GM18951 (cell line): ENCODE measurements around the gene FUBP3.

Experiments
- POLR2A ChIP-seq: IDR thresholded peaks from 4 replicates; pipeline ENCODE4 v1.6.1; 2011; ENCODE audit warnings: mild to moderate bottlenecking; ENCODE audit not compliant: insufficient read length, insufficient read depth; ENCODE audit errors: extremely low read depth
- in situ Hi-C: fragments of 300-500 bp; cut with MboI; formaldehyde crosslinking; loops from one replicate; pipeline ENCODE4 v1.12.0; 2022; ENCODE audit warnings: low sequenced_read_pairs, mixed read lengths, inconsistent platforms; ENCODE audit not compliant: unreplicated experiment

Gene FUBP3

GRCh38 chr9:130575514-130575913 lies 3.9 kb upstream of the FUBP3 start:
- in situ Hi-C loops, result no loop called here
- no peak for TF ChIP-seq POLR2A

GRCh38 chr9:130576176-130576575 lies 3.2 kb upstream of the FUBP3 start:
- in situ Hi-C loops, result no loop called here
- no peak for TF ChIP-seq POLR2A

DNA sequence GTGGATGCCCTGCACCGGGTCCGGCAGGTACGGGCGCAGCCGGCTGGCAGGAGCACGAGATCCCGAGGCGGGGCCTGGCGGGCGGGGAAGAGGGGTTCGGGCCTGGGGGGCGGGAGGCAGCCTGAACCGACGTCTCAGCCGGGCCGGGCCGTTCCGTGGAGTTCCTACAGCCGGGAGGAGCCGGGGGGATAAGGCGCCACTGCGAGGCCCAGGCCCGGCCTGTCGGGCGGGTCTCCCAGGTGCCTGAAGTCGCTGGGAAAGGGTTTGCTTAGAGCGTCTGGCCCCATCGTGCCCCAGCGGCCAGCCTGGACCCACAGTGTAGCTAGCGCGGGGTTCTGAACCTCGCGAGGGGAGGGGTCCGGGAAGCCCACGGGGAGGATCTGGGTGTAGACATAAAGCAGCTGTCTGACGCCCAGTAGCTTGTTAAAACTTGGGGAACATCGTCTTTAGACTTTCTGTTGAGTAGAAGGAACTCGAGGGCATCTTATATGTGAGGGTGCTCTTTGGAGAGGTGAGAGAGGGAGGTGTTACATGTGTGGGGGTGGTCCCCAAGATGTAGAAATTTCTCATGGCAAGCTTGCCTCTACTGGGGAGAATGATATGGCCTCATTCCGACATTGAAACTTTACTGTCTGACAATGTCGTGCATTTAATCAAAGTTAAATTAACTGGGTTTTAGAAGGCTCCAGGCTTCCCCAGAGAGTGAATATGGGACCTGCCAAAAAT lies 524 bp downstream of the FUBP3 start:
- no peak for TF ChIP-seq POLR2A
- in situ Hi-C loops, result no loop called here

DNA sequence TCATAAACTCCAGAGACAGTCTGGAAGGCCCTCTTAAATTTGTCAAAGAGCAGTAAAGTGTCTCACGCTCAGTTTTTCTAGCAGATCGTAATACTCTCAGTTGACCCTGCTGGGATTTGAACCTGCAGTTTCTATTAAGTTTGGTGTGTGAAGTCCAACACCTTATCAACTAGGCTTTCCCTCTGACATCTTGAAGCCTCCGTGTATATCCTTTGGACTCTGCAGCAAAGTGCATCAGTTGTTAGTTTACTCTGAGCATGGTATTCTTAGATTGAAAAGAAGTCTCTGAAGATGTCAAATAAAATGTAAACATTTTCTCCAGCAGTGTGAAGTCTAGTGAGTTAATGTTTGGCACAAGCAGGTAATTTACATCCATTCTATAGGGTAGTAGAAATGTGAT lies 2.4 kb downstream of the FUBP3 start:
- in situ Hi-C loops, result no loop called here
- no peak for TF ChIP-seq POLR2A

DNA sequence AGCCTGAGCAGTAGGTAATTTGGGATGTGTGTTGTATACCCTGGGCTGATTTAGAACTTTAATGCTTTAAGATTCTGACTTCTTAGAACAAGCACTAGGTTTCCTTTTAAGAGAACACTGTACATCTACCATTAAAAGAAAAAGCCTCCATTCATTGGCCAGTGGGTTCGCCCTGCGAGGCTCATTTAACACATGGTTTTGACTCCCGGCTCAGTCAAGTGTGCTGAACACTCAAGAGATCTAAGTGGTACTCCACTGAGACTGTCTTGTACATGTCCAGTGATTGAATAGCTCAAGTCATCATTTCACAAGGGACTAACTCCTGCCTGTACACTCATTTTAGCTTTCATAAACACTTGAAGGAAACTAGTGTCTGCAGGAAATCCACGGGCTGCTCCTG lies 3.9 kb downstream of the FUBP3 start:
- in situ Hi-C loops, result no loop called here

DNA sequence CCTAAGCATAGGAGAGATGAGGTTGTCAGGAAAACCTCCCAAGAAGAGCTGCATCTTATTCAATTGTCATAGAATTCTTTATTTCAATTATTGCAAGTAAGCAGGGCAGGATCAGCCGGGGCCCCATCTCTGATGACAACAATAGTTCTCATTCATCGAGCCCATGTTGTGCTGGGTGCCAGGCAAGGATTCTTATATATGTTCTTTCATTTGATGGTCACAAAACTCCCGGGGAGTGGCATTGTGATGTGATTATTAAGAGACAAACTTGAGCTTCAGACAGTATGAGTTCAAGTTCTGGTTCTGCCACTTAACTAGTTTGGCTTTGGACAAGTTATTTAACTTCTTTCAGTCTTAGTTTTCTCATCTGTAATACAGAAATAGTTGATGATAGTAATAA lies 8.5 kb downstream of the FUBP3 start:
- in situ Hi-C loops, result no loop called here
- no peak for TF ChIP-seq POLR2A

More for the DNA sequence above, 3.9 kb downstream of the FUBP3 start:
- TF ChIP-seq POLR2A, result no peak

- no peak for TF ChIP-seq POLR2A
- in situ Hi-C loops, result no loop called here
Observed at GRCh38 chr9:130588416-130588815, 9.0 kb downstream of the FUBP3 start.

- in situ Hi-C loops, result no loop called here
- no peak for TF ChIP-seq POLR2A
Observed at GRCh38 chr9:130589754-130590153, 10.4 kb downstream of the FUBP3 start.

GRCh38 chr9:130590305-130590704 lies 10.9 kb downstream of the FUBP3 start:
- TF ChIP-seq POLR2A, result no peak
- in situ Hi-C loops, result no loop called here

- no peak for TF ChIP-seq POLR2A
- in situ Hi-C loops, result no loop called here
Observed at GRCh38 chr9:130593020-130593419, 13.6 kb downstream of the FUBP3 start.

GRCh38 chr9:130597228-130597627 lies 17.9 kb downstream of the FUBP3 start:
- TF ChIP-seq POLR2A, result no peak
- in situ Hi-C loops, result no loop called here

- in situ Hi-C loops, result no loop called here
- TF ChIP-seq POLR2A, result no peak
Observed at GRCh38 chr9:130598188-130598587, 18.8 kb downstream of the FUBP3 start.

DNA sequence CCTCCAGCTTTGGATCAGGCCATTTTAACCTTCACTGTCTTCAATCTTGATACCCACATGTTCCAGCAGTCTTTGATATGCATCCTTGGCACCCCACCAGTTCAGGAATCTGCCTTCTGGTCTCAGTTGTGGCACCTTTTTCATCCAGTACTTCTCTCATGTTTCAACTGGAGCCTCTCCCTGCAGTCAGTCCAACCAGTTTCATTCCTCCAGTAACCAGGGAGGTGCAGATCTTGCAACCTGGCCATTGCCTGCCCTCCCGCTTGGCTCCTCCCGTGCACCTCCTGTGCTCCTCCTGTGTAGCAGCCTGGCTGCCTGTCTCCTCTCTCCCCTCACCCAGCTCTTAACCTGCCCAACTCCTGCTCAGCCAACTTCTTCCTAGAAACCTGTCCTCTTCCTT lies 20.2 kb downstream of the FUBP3 start:
- in situ Hi-C loops, result no loop called here
- TF ChIP-seq POLR2A, result no peak

- in situ Hi-C loops, result no loop called here
- TF ChIP-seq POLR2A, result no peak
Observed at GRCh38 chr9:130601100-130601499, 21.7 kb downstream of the FUBP3 start.

GRCh38 chr9:130604295-130604694 lies 24.9 kb downstream of the FUBP3 start:
- no peak for TF ChIP-seq POLR2A
- in situ Hi-C loops, result no loop called here

GRCh38 chr9:130606887-130607600 lies 27.7 kb downstream of the FUBP3 start:
- in situ Hi-C loops, result no loop called here
- TF ChIP-seq POLR2A, result no peak
